T-helper 17 cell (primary cell): Measurements from ENCODE around the gene ASAH2. TPM values are rescaled to one million over a fixed set of nuclear protein-coding genes. Genes with fewer than 3 reads are reported as not detected.
"Not testable (repeated sequence)": the region's sequence is repeated elsewhere in the genome, so short reads cannot be mapped to it uniquely, and the experiment has no call there.

ENCODE experiments used
- ATAC-seq: fragments of 150-1000 bp; cut with Tn5 transposase; 2 replicates; pipeline ENCODE4 v1.10.0; 2021; ENCODE audit warnings: mild to moderate bottlenecking, moderate library complexity
- DNase-seq, 3 donors: peaks; one replicate each; pipeline versions ENCODE4 v3.0.0 to v3.0.0-alpha.2; 2020 to 2021
- H3K9me3 ChIP-seq: one replicate; pipeline ENCODE4 v1.7.0; 2013; ENCODE audit warnings: low read length, mild to moderate bottlenecking; ENCODE audit not compliant: control insufficient read depth, poor library complexity, severe bottlenecking
- H3K27ac Mint-ChIP-seq: one replicate; pipeline ENCODE4 v1.8.0; 2022; ENCODE audit warnings: mild to moderate bottlenecking, moderate library complexity, mixed read lengths
- H3K27me3 Mint-ChIP-seq: one replicate; pipeline ENCODE4 v1.8.0; 2022; ENCODE audit warnings: mixed read lengths
- H3K36me3 Mint-ChIP-seq: one replicate; pipeline ENCODE4 v1.8.0; 2022; ENCODE audit warnings: low read depth, mixed read lengths
- H3K4me1 Mint-ChIP-seq: one replicate; pipeline ENCODE4 v1.8.0; 2022; ENCODE audit warnings: mild to moderate bottlenecking, mixed read lengths
- H3K4me3 Mint-ChIP-seq: one replicate; pipeline ENCODE4 v1.8.0; 2022; ENCODE audit warnings: mild to moderate bottlenecking, moderate library complexity, mixed read lengths
- total RNA-seq, 4 donors: library from RNA in 2 of 4; stranded (reverse) in 2 of 4; gene quantifications; one replicate each; pipeline ENCODE4 v1.2.3 and lab custom pipeline; 2022 to 2026

ASAH2 gene
- total RNA-seq, 2 donors from 2014 or later = 1.0 to 2.5 TPM

GRCh38 chr10:50242777-50243176 lies 8.5 kb downstream of the ASAH2 start:
- Mint-ChIP-seq H3K36me3 (peaks cover 2% of the 10 kb centered on the region), H3K27me3 (peaks cover 58% of the 10 kb centered on the region), H3K4me3 (no peak overlapping the region), H3K4me1 (peaks cover 2% of the 10 kb centered on the region), H3K27ac (no peak overlapping the region)
- no peak for DNase-seq
- no peaks in the 10 kb centered on the region for H3K9me3 ChIP-seq
- no peak for ATAC-seq

- H3K9me3 ChIP-seq, H3K4me3 Mint-ChIP-seq, DNase-seq, H3K4me1 Mint-ChIP-seq, H3K27ac Mint-ChIP-seq, H3K36me3 Mint-ChIP-seq, ATAC-seq: not testable (repeated sequence)
- peaks cover 54% of the 10 kb centered on the region for H3K27me3 Mint-ChIP-seq
Measured at GRCh38 chr10:50241478-50241877, 9.8 kb downstream of the ASAH2 start.

GRCh38 chr10:50234486-50234885 lies 16.8 kb downstream of the ASAH2 start:
- no peak for ATAC-seq
- Mint-ChIP-seq H3K4me3 (no peak overlapping the region), H3K27ac (no peak overlapping the region)

GRCh38 chr10:50232261-50232639 lies 19.1 kb downstream of the ASAH2 start:
- no peak overlapping the region for H3K27ac Mint-ChIP-seq
- H3K9me3 ChIP-seq = no peaks in the 10 kb centered on the region
- DNase-seq = no peak
- peaks cover 6% of the 10 kb centered on the region for H3K36me3 Mint-ChIP-seq
- peaks cover 65% of the 10 kb centered on the region for H3K27me3 Mint-ChIP-seq
- no peak for ATAC-seq
- peaks cover 2% of the 10 kb centered on the region for H3K4me1 Mint-ChIP-seq
- no peak overlapping the region for H3K4me3 Mint-ChIP-seq

More at GRCh38 chr10:50234486-50234885, 16.8 kb downstream of the ASAH2 start:
- DNase-seq = no peak
- Mint-ChIP-seq H3K4me1 (peaks cover 2% of the 10 kb centered on the region), H3K36me3 (peaks cover 2% of the 10 kb centered on the region), H3K27me3 (peaks cover 54% of the 10 kb centered on the region)
- H3K9me3 ChIP-seq = no peaks in the 10 kb centered on the region

DNA sequence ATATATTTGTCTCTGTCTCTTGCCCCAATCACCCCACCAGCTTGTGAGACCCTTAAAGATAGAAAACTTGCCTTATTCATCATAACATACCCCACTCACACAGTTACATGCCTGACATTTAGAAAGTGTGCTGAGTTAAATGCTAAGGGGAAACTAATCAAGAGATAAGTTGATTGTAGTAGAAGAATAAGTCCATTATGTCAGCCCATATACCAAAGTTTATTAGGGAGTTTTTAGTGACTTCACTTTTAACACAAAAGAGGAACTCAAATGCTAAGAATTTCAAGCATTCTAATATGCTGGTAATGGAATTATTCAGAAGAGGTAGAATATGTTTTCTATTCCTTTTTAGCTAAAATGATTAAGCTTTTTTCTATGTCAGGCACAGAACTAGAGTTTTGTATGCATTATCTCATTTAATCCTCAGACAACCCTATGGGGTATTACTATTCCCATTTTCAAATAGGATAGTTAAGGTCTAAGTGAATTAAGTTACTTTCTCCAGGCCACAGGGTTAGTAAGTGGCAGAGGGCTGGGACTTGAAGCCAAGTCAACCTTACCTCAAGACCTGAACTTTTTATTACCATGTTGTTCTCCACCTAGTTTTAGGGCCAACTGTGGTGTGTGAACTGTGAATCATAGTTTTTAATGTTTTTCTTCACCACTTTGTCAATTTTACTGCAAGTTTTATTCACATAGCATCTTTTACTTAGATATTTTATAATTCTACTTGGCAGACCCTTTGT lies 19.6 kb downstream of the ASAH2 start:
- ATAC-seq = no peak
- H3K9me3 ChIP-seq = no peaks in the 10 kb centered on the region
- H3K36me3 Mint-ChIP-seq = peaks cover 6% of the 10 kb centered on the region
- no peak for DNase-seq
- peaks cover 2% of the 10 kb centered on the region for H3K4me1 Mint-ChIP-seq
- no peak overlapping the region for H3K27ac Mint-ChIP-seq
- H3K27me3 Mint-ChIP-seq = peaks cover 65% of the 10 kb centered on the region
- no peak overlapping the region for H3K4me3 Mint-ChIP-seq

GRCh38 chr10:50229460-50229859 lies 21.9 kb downstream of the ASAH2 start:
- Mint-ChIP-seq H3K36me3 (peaks cover 4% of the 10 kb centered on the region), H3K4me3 (no peak overlapping the region), H3K4me1 (peaks cover 2% of the 10 kb centered on the region), H3K27ac (no peak overlapping the region), H3K27me3 (peaks cover 54% of the 10 kb centered on the region)
- ATAC-seq (no peak), DNase-seq (no peak)
- H3K9me3 ChIP-seq = no peaks in the 10 kb centered on the region

DNA sequence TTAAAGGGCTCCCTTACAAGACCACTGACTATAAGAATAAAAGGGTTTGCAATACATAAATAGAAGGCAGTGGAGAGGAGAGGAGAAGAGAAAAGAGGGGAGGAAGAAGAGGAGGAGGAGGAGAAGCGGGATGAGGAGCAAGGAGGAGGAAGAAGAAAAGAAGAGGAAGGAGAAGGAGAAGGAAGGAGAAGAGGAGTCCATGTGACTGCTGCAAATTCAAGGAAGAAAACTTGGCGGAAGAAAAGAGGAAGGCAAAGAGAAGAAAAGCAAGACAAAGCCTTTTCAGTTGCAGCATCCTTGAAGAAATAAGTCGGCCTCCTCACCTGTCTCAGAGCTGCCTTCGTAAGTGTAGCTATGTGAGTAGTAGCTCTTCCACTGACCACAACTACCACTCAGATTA lies 22.6 kb downstream of the ASAH2 start:
- peaks cover 2% of the 10 kb centered on the region for H3K4me1 Mint-ChIP-seq
- H3K27me3 Mint-ChIP-seq = peaks cover 52% of the 10 kb centered on the region
- DNase-seq (no peak), ATAC-seq (no peak)
- no peaks in the 10 kb centered on the region for H3K9me3 ChIP-seq
- no peak overlapping the region for H3K4me3 Mint-ChIP-seq
- H3K36me3 Mint-ChIP-seq = peaks cover 4% of the 10 kb centered on the region
- H3K27ac Mint-ChIP-seq = no peak overlapping the region

DNA sequence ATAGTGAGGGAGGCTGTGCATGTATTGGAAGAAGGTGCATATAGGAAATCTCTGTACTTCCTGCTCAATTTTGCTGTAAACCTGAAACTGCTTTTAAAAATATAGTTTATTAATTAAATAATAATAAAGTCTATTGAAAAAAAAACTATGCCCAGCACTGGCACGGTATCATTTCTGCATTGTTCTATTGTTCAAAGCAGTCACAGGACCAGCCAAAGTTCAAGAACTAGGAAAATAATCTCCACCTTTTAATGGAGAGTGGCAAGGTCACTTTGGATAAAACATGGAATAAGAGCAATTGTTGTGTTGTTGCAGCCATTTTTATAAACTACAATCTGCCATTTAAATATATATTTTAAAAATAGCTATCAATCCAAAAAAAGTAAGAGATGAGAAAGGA lies 24.7 kb downstream of the ASAH2 start:
- H3K36me3 Mint-ChIP-seq = peaks cover 4% of the 10 kb centered on the region
- peaks cover 60% of the 10 kb centered on the region for H3K27me3 Mint-ChIP-seq
- ATAC-seq (no peak), DNase-seq (no peak)
- H3K4me3 Mint-ChIP-seq = no peak overlapping the region
- no peak overlapping the region for H3K27ac Mint-ChIP-seq
- peaks cover 2% of the 10 kb centered on the region for H3K4me1 Mint-ChIP-seq
- no peaks in the 10 kb centered on the region for H3K9me3 ChIP-seq

- no peak overlapping the region for H3K27ac Mint-ChIP-seq
- peaks cover 4% of the 10 kb centered on the region for H3K36me3 Mint-ChIP-seq
- no peak overlapping the region for H3K4me3 Mint-ChIP-seq
- peaks cover 2% of the 10 kb centered on the region for H3K4me1 Mint-ChIP-seq
- ATAC-seq (peak; percentile 55), DNase-seq (no peak)
- H3K27me3 Mint-ChIP-seq = peaks cover 46% of the 10 kb centered on the region
- H3K9me3 ChIP-seq = no peaks in the 10 kb centered on the region
Measured at GRCh38 chr10:50224330-50224952, 26.9 kb downstream of the ASAH2 start.

DNA sequence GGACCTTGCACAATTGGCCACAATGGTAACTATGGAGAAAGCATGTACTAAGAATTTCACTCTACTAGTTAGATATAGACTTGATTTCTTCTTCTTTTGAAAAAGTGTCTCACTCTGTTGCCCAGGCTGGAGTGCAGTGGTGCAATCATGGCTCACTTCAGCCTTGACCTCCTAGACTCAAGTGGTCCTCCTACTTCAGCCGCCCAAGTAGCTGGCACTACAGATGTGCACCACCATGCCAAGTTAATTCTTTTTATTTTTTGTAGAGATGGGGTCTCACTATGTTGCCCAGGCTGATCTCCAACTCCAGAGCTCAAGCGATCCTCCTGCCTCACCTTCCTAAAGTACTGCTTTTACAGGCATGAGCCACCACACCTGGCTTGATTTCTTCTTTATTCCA lies 29.1 kb downstream of the ASAH2 start:
- ATAC-seq (no peak), DNase-seq (no peak)
- no peaks in the 10 kb centered on the region for H3K9me3 ChIP-seq
- Mint-ChIP-seq H3K27ac (no peak overlapping the region), H3K4me1 (no peaks in the 10 kb centered on the region), H3K4me3 (no peak overlapping the region), H3K36me3 (no peaks in the 10 kb centered on the region), H3K27me3 (peaks cover 27% of the 10 kb centered on the region)

DNA sequence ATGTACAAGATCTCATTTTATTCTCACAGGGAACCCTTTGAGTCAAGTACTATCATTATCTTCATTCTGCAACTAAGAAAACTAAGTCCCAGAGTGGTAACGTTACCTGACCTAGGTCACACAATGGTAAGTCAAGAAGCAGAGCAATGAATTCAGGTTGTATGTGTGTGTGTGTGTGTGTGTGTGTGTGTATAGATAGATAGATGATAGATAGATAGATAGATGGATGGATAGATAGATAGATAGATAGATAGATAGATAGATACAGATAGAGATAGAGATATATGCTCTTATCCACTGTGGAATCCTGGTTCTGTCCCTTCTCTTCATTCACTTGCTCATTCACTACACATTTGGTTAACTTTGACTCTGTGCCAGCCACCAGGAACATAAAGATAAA lies 29.8 kb downstream of the ASAH2 start:
- ATAC-seq (no peak), DNase-seq (no peak)
- no peaks in the 10 kb centered on the region for H3K9me3 ChIP-seq
- Mint-ChIP-seq H3K36me3 (no peaks in the 10 kb centered on the region), H3K4me3 (no peak overlapping the region), H3K4me1 (no peaks in the 10 kb centered on the region), H3K27me3 (peaks cover 27% of the 10 kb centered on the region), H3K27ac (no peak overlapping the region)

DNA sequence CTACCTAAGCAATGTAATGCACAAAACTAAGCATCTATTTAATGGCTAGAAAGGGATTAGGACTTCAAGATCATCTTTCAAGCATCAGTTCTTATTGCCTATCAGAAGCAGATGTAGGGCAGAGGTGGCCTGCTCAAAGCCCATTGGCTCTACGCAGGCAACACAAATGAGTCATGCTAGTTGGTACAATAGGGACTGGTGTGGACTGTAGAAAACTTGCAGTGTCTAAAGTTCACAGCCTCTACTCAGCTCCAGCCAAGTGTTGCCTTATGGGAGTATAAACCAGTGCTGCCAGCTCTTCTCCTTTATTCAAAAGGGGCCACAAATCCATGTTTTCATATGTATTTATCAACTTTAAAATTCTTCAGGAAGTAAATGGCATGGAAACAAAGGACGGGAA lies 31.7 kb downstream of the ASAH2 start:
- no peak for ATAC-seq

GRCh38 chr10:50219200-50219599 lies 32.1 kb downstream of the ASAH2 start:
- no peaks in the 10 kb centered on the region for H3K4me1 Mint-ChIP-seq
- peaks cover 21% of the 10 kb centered on the region for H3K27me3 Mint-ChIP-seq
- DNase-seq (no peak), ATAC-seq (no peak)
- no peaks in the 10 kb centered on the region for H3K36me3 Mint-ChIP-seq
- H3K27ac Mint-ChIP-seq = no peak overlapping the region
- H3K4me3 Mint-ChIP-seq = no peak overlapping the region
- no peaks in the 10 kb centered on the region for H3K9me3 ChIP-seq

More for the DNA sequence above, 31.7 kb downstream of the ASAH2 start:
- Mint-ChIP-seq H3K27ac (no peak overlapping the region), H3K4me1 (no peaks in the 10 kb centered on the region), H3K4me3 (no peak overlapping the region), H3K27me3 (peaks cover 25% of the 10 kb centered on the region), H3K36me3 (no peaks in the 10 kb centered on the region)
- DNase-seq = no peak
- no peaks in the 10 kb centered on the region for H3K9me3 ChIP-seq

DNA sequence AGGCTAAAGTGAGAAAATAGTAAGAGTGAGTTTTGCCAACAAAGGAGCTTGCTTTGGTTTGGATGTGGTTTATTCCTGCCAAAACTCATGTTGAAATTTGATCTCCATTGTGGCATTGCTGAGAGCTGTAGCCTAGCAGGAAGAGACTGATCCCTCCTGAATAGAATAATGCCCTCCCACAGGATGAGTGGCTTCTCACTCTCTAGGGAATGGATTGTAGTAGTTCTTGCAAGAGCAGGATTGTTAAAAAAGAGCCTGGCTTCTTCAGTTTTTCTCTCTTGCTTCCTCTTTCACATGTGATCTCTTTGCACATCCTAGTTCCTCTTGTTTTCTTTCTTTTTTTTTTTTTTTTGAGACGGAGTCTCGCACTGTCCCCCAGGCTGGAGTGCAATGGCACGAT lies 34.4 kb downstream of the ASAH2 start:
- Mint-ChIP-seq H3K36me3 (no peaks in the 10 kb centered on the region), H3K4me3 (no peak overlapping the region), H3K4me1 (no peaks in the 10 kb centered on the region), H3K27ac (no peak overlapping the region), H3K27me3 (peaks cover 15% of the 10 kb centered on the region)
- DNase-seq = no peak
- no peaks in the 10 kb centered on the region for H3K9me3 ChIP-seq
- ATAC-seq = no peak
